Naive thymus-derived CD8-positive, alpha-beta T cell (primary cell): ENCODE measurements around the gene SLC12A3. TPM values are rescaled to one million over a fixed set of nuclear protein-coding genes. Genes with fewer than 3 reads are reported as not detected.

Experiments used
- ATAC-seq, 2 donors: fragments of 150-1000 bp; cut with Tn5 transposase in 1 of 2; sonication (Bioruptor Pico), chemical (Tn5 transposase) in 1 of 2; 1 replicate in 1 of 2; 2 replicates in 1 of 2; pipeline ENCODE4 v1.10.0; 2021; ENCODE audit warnings: mild to moderate bottlenecking in 2 of 2, moderate library complexity in 2 of 2
- POLR2A ChIA-PET: fragments of 350-600 bp; sonication (Branson Sonifier 250); formaldehyde crosslinking; loops from one replicate; lab custom pipeline; 2021; ENCODE audit warnings: antibody characterized with exemption; lab: Charles Lee
- DNase-seq, 10 donors: peaks; one replicate each; pipeline versions ENCODE4 v3.0.0 to v3.0.0-alpha.2; 2020 to 2022
- H3K27ac Mint-ChIP-seq, 10 donors: one replicate each; pipeline ENCODE4 v1.8.0; 2020 to 2022; ENCODE audit warnings: mild to moderate bottlenecking in 10 of 10, mixed read lengths in 10 of 10, moderate library complexity in 4 of 10, inconsistent platforms in 1 of 10
- H3K27me3 Mint-ChIP-seq, 5 donors: one replicate each; pipeline ENCODE4 v1.8.0; 2021 to 2022; ENCODE audit warnings: mixed read lengths in 5 of 5
- H3K36me3 Mint-ChIP-seq, 3 donors: one replicate each; pipeline ENCODE4 v1.8.0; 2020 to 2022; ENCODE audit warnings: mixed read lengths in 3 of 3, mild to moderate bottlenecking in 2 of 3, inconsistent platforms in 1 of 3
- H3K4me1 Mint-ChIP-seq, 4 donors: one replicate each; pipeline ENCODE4 v1.8.0; 2021 to 2022; ENCODE audit warnings: mixed read lengths in 4 of 4
- H3K4me3 Mint-ChIP-seq, 10 donors: one replicate each; pipeline ENCODE4 v1.8.0; 2020 to 2022; ENCODE audit warnings: mild to moderate bottlenecking in 10 of 10, mixed read lengths in 10 of 10, moderate library complexity in 6 of 10, inconsistent platforms in 1 of 10
- H3K9me3 Mint-ChIP-seq, 9 donors: one replicate each; pipeline ENCODE4 v1.8.0; 2020 to 2022; ENCODE audit warnings: mixed read lengths in 9 of 9, mild to moderate bottlenecking in 3 of 9, inconsistent platforms in 1 of 9, moderate library complexity in 1 of 9
- microRNA-seq: library from miRNA; unstranded; fragments of <30 nt; microRNA quantifications from one replicate; pipeline ENCODE4 v1.2.0, GENCODE V29; 2022; ENCODE audit warnings: borderline microRNAs expressed
- polyA plus RNA-seq, 3 donors: library from polyadenylated mRNA; unstranded; fragments of 300-500 nt; fragmentation: Illumina TruSeq; gene quantifications; one replicate each; pipeline ENCODE4 v1.2.3, GENCODE V29; 2021
- total RNA-seq, 8 experiments: library from RNA in 2 of 8; stranded (reverse) in 2 of 8; gene quantifications; one replicate each; pipeline ENCODE4 v1.2.3 and lab custom pipeline; 2021 to 2026

The SLC12A3 gene
- total and polyA plus RNA-seq, 5 experiments from 2014 or later: not detected

DNA sequence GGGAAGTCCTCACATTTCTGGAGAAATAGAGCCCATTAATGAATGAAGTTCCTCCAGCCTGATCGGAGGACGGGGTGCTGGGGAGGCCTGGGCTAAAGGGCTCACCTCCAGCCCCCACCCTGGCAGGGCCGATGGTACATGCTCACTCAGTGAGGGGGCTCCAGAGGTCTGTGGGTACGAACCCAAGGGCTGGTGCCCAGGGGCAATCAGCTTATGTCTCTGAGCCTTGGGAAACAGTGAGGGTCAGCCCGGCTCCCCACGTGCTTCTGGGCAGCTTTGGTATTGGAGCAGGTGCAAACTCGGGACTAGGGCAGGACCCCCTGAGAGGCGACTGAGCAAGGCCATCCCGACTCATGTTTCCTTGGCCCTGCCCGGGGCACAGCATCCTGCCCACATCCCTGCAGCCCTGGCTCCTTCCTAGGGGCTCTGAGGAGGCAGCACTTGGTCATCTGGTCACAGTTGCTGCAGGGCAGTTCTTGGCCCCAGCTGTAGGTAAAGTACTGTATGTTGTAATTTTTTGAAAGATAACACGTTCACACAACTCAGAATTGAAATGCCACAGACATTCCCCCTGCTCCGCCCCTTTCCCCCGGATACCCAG, 95.8 kb downstream of the SLC12A3 start:
- Mint-ChIP-seq H3K27ac (no peak overlapping the region), H3K9me3 (no peaks in the 10 kb centered on the region), H3K36me3 (no peaks in the 10 kb centered on the region), H3K4me1 (peaks cover 12 to 18% (median 17%) of the 10 kb centered on the region in 4 donors), H3K4me3 (no peak overlapping the region), H3K27me3 (no peaks in the 10 kb centered on the region)
- ATAC-seq (no peak), DNase-seq (no peak)
- POLR2A ChIA-PET: interaction anchor here (0.6 to 0.8 kb wide), 2 partner anchors 65 to 124 kb away, joined by 3 to 4 read pairs; no protein-coding TSS in a partner anchor

DNA sequence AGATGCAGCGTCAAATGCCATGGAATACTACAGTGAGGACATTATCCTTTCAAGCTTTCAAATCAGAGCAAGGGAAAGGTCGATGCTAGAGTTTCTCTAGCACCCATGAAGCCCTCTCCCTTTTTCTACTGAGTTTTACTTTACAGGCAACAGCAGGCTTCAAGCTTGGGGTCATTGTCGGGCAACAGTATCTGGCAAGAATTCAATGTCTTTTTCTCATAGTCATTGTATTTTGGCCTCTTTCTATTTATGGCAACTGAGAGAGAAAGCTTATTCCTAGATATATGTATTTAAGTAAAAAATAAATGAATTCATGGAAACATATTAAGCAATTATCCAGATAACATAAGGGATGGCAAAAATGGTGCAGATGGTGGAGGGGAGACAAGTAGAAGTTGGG, 96.4 kb downstream of the SLC12A3 start:
- POLR2A ChIA-PET: interaction anchor here (0.8 kb wide), 1 partner anchor 124 kb away, joined by 4 read pairs; no protein-coding TSS in a partner anchor
- no peak for DNase-seq
- H3K4me1 Mint-ChIP-seq: peaks cover 17 to 23% (median 23%) of the 10 kb centered on the region in 4 donors

DNA sequence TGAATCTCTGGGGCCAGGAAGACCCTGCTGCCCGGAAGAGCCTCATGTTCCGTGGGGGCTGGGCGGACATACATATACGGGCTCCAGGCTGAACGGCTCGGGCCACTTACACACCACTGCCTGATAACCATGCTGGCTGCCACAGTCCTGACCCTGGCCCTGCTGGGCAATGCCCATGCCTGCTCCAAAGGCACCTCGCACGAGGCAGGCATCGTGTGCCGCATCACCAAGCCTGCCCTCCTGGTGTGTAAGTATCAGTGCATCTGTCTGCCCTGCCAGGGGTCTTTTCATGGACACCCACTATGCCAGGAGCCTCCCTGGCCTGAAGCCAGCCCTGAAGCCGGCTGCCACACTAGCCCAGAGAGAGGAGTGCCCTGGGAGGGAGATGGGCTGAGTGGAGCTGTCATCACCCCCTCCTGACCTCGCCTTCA, 96.9 kb downstream of the SLC12A3 start, which contains the start of gene CETP:
CETP (plus strand) TSS at position 100 of the 431 bp plus-strand sequence; CDS start at position 130, 30 bp downstream.
- no peak for ATAC-seq
- Mint-ChIP-seq H3K27ac (peak within 1 kb of the TSS in 1 of 10 donors; percentile 72), H3K27me3 (no peaks in the 10 kb centered on the region), H3K4me1 (peaks cover 17 to 24% (median 23%) of the 10 kb centered on the region in 4 donors), H3K36me3 (no peaks in the 10 kb centered on the region), H3K4me3 (no peak within 1 kb of the TSS), H3K9me3 (no peaks in the 10 kb centered on the region)
- POLR2A ChIA-PET: interaction anchor here (1.6 kb wide), 1 partner anchor 31 kb away, joined by 4 read pairs; no protein-coding TSS in a partner anchor
- no peak for DNase-seq

More for the DNA sequence above, 96.4 kb downstream of the SLC12A3 start:
- Mint-ChIP-seq H3K27ac (no peak overlapping the region), H3K36me3 (no peaks in the 10 kb centered on the region), H3K9me3 (no peaks in the 10 kb centered on the region), H3K27me3 (no peaks in the 10 kb centered on the region), H3K4me3 (no peak overlapping the region)
- no peak for ATAC-seq

DNA sequence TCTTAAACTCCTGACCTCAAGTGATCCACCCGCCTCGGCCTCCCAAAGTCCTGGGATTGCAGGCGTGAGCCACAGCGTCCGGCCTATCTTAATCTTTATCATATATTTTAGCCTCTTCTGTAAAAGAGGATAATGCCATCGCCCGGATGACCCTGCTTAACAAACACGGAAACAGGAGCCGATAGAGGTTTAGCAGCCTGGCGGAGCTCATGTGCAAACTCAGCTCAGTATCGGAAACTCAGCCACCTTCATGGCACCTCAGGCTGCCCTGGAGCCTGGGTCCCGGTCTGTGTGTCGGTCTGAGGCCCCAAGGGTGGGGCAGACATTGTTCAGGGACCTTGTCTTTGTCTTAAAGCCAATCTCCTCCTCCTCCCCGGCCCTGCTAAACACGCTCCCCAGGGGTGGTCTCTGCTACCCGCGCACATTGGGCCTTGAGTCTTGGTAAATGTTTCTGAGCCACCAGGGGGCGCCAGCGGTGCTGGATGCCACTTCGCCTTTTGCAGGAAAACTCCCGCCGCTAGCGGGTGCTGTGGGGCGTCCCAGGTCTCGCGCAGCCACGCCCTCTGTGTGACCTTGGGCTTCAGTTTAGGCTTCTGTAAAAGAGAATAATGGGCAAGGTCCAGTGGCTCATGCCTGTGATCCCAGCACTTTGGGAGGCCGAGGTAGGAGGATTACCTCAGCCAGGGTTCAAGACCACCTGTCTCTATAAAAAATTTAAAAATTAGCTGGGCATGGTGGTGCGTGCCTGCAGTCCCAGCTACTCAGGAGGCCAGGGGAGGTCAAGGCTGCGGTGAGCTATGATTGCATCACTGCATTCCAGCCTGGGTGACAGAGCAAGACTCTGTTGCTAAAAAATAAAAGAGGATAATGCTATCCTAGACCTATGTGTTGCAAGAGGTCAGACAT, 99.5 kb downstream of the SLC12A3 start:
- ATAC-seq (peak; percentile 92 to 94), DNase-seq (peak; percentile 87 to 96 (median 94))
- Mint-ChIP-seq H3K9me3 (no peaks in the 10 kb centered on the region), H3K27ac (peak overlapping the region; percentile 3 to 94 (median 86)), H3K36me3 (no peaks in the 10 kb centered on the region), H3K4me1 (peaks cover 19 to 34% (median 25%) of the 10 kb centered on the region in 4 donors), H3K27me3 (no peaks in the 10 kb centered on the region), H3K4me3 (peak overlapping the region in 6 of 10 donors; percentile 1 to 74 (median 50))
- POLR2A ChIA-PET: interaction anchor here (0.7 to 15.9 kb wide), 13 partner anchors 12 to 120 kb away, joined by 3 to 231 read pairs (median 8); partner anchors contain the start of gene NLRC5

Small RNA genes within 50 kb of the gene (microRNA-seq; reads per million reads assigned to microRNA genes)
- gene MIR138-2 (2.1 reads per million), gene MIR6863 (not detected)

Other genes starting within 250 kb of the SLC12A3 start
- 1 to 10 TPM; 1.3 to 1.6 TPM for gene MT1E, start 239.4 kb upstream of the SLC12A3 start, total RNA-seq
- gene MT1E, start 239.4 kb upstream of the SLC12A3 start, polyA plus RNA-seq: 10 to 100 TPM in 2 of 3 donors, 1 to 10 TPM in 1; 7.1 to 21.9 (median 10.5) TPM
- gene MT1M, start 232.5 kb upstream of the SLC12A3 start, total RNA-seq: not detected
- not detected for gene MT1M, start 232.5 kb upstream of the SLC12A3 start, polyA plus RNA-seq
- gene MT1A, start 226.5 kb upstream of the SLC12A3 start, total RNA-seq: not detected
- gene MT1A, start 226.5 kb upstream of the SLC12A3 start, polyA plus RNA-seq: not detected
- gene MT1B, start 213.3 kb upstream of the SLC12A3 start, total RNA-seq: not detected
- not detected for gene MT1B, start 213.3 kb upstream of the SLC12A3 start, polyA plus RNA-seq
- gene MT1F, start 207.2 kb upstream of the SLC12A3 start, total RNA-seq: 10 to 100 TPM; 18.4 to 18.9 TPM
- gene MT1F, start 207.2 kb upstream of the SLC12A3 start, polyA plus RNA-seq: 10 to 100 TPM; 82.3 to 97.4 (median 94.2) TPM
- gene MT1G, start 197.1 kb upstream of the SLC12A3 start, total RNA-seq: not detected
- under 1 TPM in 1 of 3 donors, not detected in 2; 0.74 TPM for gene MT1G, start 197.1 kb upstream of the SLC12A3 start, polyA plus RNA-seq
- not detected for gene MT1H, start 195.4 kb upstream of the SLC12A3 start, total RNA-seq
- not detected for gene MT1H, start 195.4 kb upstream of the SLC12A3 start, polyA plus RNA-seq
- gene MT1X, start 182.7 kb upstream of the SLC12A3 start, total RNA-seq: 10 to 100 TPM; 27.6 to 31.1 TPM
- 100 to 1,000 TPM; 185 to 201 (median 201) TPM for gene MT1X, start 182.7 kb upstream of the SLC12A3 start, polyA plus RNA-seq
- gene NUP93, start 135.1 kb upstream of the SLC12A3 start, total RNA-seq: 10 to 100 TPM; 82.5 to 85.0 TPM
- 100 to 1,000 TPM in 1 of 3 donors, 10 to 100 TPM in 2; 66.6 to 104 (median 77.5) TPM for gene NUP93, start 135.1 kb upstream of the SLC12A3 start, polyA plus RNA-seq
- gene HERPUD1, start 66.9 kb downstream of the SLC12A3 start, total RNA-seq: 100 to 1,000 TPM; 190 to 214 TPM
- gene HERPUD1, start 66.9 kb downstream of the SLC12A3 start, polyA plus RNA-seq: 10 to 100 TPM; 43.8 to 88.6 (median 57.6) TPM
- gene CETP, start 96.7 kb downstream of the SLC12A3 start, total RNA-seq: under 1 TPM in 1 of 2 experiments, not detected in 1; 0.27 TPM
- gene CETP, start 96.7 kb downstream of the SLC12A3 start, polyA plus RNA-seq: under 1 TPM in 2 of 3 donors, not detected in 1; 0.20 to 0.21 TPM
- 100 to 1,000 TPM; 474 to 488 TPM for gene NLRC5, start 124.3 kb downstream of the SLC12A3 start, total RNA-seq
- gene NLRC5, start 124.3 kb downstream of the SLC12A3 start, polyA plus RNA-seq: 100 to 1,000 TPM in 1 of 3 donors, 10 to 100 TPM in 2; 70.4 to 137 (median 80.0) TPM
- gene CPNE2, start 227.4 kb downstream of the SLC12A3 start, total RNA-seq: 10 to 100 TPM in 1 of 2 experiments, 1 to 10 TPM in 1; 9.6 to 10.3 TPM
- gene CPNE2, start 227.4 kb downstream of the SLC12A3 start, polyA plus RNA-seq: 10 to 100 TPM; 26.8 to 60.4 (median 30.4) TPM